IMR-90 (cell line): Measurements from ENCODE around the gene TREM1. TPM values are rescaled to one million over a fixed set of nuclear protein-coding genes. Genes with fewer than 3 reads are reported as not detected.

Experiments used
- ATAC-seq: fragments of 200-7000 bp; cut with Tn5 transposase; 2 replicates; pipeline ENCODE4 v1.9.1; 2020; ENCODE audit warnings: low read depth, mild to moderate bottlenecking, moderate library complexity
- BruUV-seq: library from RNA; stranded (reverse); fragments of 400-500 nt; replicated peaks from 2 replicates; lab custom pipeline; 2021; lab: Mats Ljungman, UMichigan
- CTCF ChIA-PET: fragments of 300-600 bp; formaldehyde crosslinking; extraction: SDS; loops from one replicate; lab custom pipeline; 2021; ENCODE audit warnings: antibody characterized with exemption; lab: Yijun Ruan, JAX
- POLR2A ChIA-PET: fragments of 300-600 bp; sonication (Branson Sonifier 250); formaldehyde crosslinking; loops from one replicate; lab custom pipeline; 2022; ENCODE audit warnings: antibody characterized with exemption; ENCODE audit not compliant: unreplicated experiment; lab: Charles Lee
- DNase-seq: peaks from one replicate; pipeline ENCODE4 v3.0.0; 2013
- H2AFZ ChIP-seq: replicated peaks from 2 replicates; pipeline ENCODE3; 2013; ENCODE audit warnings: low read length, mild to moderate bottlenecking; ENCODE audit not compliant: poor library complexity
- H2AK5ac ChIP-seq: 2 replicates; pipeline ENCODE4 v1.6.1; 2013; ENCODE audit warnings: low read depth, low read length, inconsistent platforms
- H2AK9ac ChIP-seq: replicated peaks from 2 replicates; pipeline ENCODE3; 2013; ENCODE audit warnings: mild to moderate bottlenecking, low read depth, low read length, moderate library complexity; ENCODE audit not compliant: poor library complexity
- H2BK120ac ChIP-seq: 2 replicates; pipeline ENCODE4 v1.6.1; 2013; ENCODE audit warnings: low read depth, low read length, inconsistent platforms
- H2BK15ac ChIP-seq: 3 replicates; pipeline ENCODE4 v1.6.1; 2013; ENCODE audit warnings: low read depth, low read length, inconsistent platforms
- H2BK20ac ChIP-seq: 2 replicates; pipeline ENCODE4 v1.6.1; 2013; ENCODE audit warnings: low read depth, mild to moderate bottlenecking, inconsistent platforms, low read length, moderate library complexity
- H2BK5ac ChIP-seq: 2 replicates; pipeline ENCODE4 v1.6.1; 2013; ENCODE audit warnings: mild to moderate bottlenecking, low read depth, low read length, inconsistent platforms; ENCODE audit not compliant: poor library complexity, severe bottlenecking
- H3K14ac ChIP-seq: replicated peaks from 2 replicates; pipeline ENCODE4 v1.6.1; 2013; ENCODE audit warnings: low read depth, low read length, inconsistent platforms
- H3K18ac ChIP-seq: 2 replicates; pipeline ENCODE4 v1.6.1; 2013; ENCODE audit warnings: low read depth, low read length, control low read depth
- H3K23ac ChIP-seq: 2 replicates; pipeline ENCODE4 v1.6.1; 2013; ENCODE audit warnings: low read depth, low read length, inconsistent platforms
- H3K27ac ChIP-seq: 2 replicates; pipeline ENCODE4 v1.5.1; 2013; ENCODE audit warnings: mild to moderate bottlenecking, control low read depth, low read length; ENCODE audit not compliant: insufficient read depth
- H3K27me3 ChIP-seq: 2 replicates; pipeline ENCODE4 v1.6.1; 2013; ENCODE audit warnings: low read length; ENCODE audit not compliant: control insufficient read depth, insufficient read depth
- H3K36me3 ChIP-seq: 2 replicates; pipeline ENCODE4 v1.6.1; 2013; ENCODE audit warnings: low read length, mixed read lengths; ENCODE audit not compliant: control insufficient read depth, insufficient read depth
- H3K4ac ChIP-seq: 2 replicates; pipeline ENCODE4 v1.6.1; 2013; ENCODE audit warnings: low read depth, low read length, inconsistent platforms
- H3K4me1 ChIP-seq: 2 replicates; pipeline ENCODE4 v1.6.1; 2013; ENCODE audit warnings: low read length, mixed read lengths; ENCODE audit not compliant: control insufficient read depth, insufficient read depth
- H3K4me2 ChIP-seq: 2 replicates; pipeline ENCODE4 v1.6.1; 2013; ENCODE audit warnings: low read depth, mild to moderate bottlenecking, control low read depth, low read length, moderate library complexity
- H3K4me3 ChIP-seq: 2 replicates; pipeline ENCODE4 v1.5.1; 2013; ENCODE audit warnings: low read depth, mild to moderate bottlenecking, control low read depth, low read length, moderate library complexity; ENCODE audit not compliant: insufficient read depth
- H3K56ac ChIP-seq: 2 replicates; pipeline ENCODE4 v1.6.1; 2013; ENCODE audit warnings: low read length, inconsistent platforms; ENCODE audit not compliant: insufficient read depth; ENCODE audit errors: extremely low read depth
- H3K79me1 ChIP-seq, 2 experiments: 2 replicates each; pipeline ENCODE4 v1.6.1; 2013; ENCODE audit warnings: low read length in 2 of 2, inconsistent platforms in 1 of 2, low read depth in 1 of 2
- H3K9ac ChIP-seq: 2 replicates; pipeline ENCODE4 v1.6.1; 2013; ENCODE audit warnings: low read depth, low read length, control low read depth
- H3K9me1 ChIP-seq: 2 replicates; pipeline ENCODE4 v1.6.1; 2013; ENCODE audit warnings: low read length, inconsistent platforms; ENCODE audit not compliant: insufficient read depth
- H3K9me3 ChIP-seq: 2 replicates; pipeline ENCODE4 v1.6.1; 2013; ENCODE audit warnings: low read length; ENCODE audit not compliant: control insufficient read depth, insufficient read depth
- H4K20me1 ChIP-seq: 2 replicates; pipeline ENCODE4 v1.6.1; 2013; ENCODE audit warnings: low read length, inconsistent platforms; ENCODE audit not compliant: insufficient read depth
- H4K5ac ChIP-seq: 2 replicates; pipeline ENCODE4 v1.6.1; 2013; ENCODE audit warnings: mild to moderate bottlenecking, low read depth, low read length, control low read depth
- H4K8ac ChIP-seq, 2 experiments: 2 replicates each; pipeline ENCODE4 v1.6.1; 2013; ENCODE audit warnings: low read depth in 2 of 2, low read length in 2 of 2, control low read depth in 1 of 2, inconsistent platforms in 1 of 2
- H4K91ac ChIP-seq: 2 replicates; pipeline ENCODE4 v1.6.1; 2013; ENCODE audit warnings: low read depth, low read length, inconsistent platforms; ENCODE audit not compliant: insufficient read depth
- BHLHE40 ChIP-seq: fragments of 150-350 bp; IDR thresholded peaks from 2 replicates; pipeline ENCODE4 v1.6.1; 2016; ENCODE audit warnings: mild to moderate bottlenecking, low read depth, low read length
- CEBPB ChIP-seq: IDR thresholded peaks from 2 replicates; pipeline ENCODE4 v1.6.1; 2012; ENCODE audit warnings: low read depth, low read length, improper control_type of control experiment
- CHD1 ChIP-seq: IDR thresholded peaks from 2 replicates; pipeline ENCODE4 v1.6.1; 2012; ENCODE audit warnings: low read depth, low read length, improper control_type of control experiment
- CTCF ChIP-seq: conservative IDR thresholded peaks from 2 replicates; pipeline ENCODE4 v1.5.1; 2012; ENCODE audit warnings: mild to moderate bottlenecking, low read depth, low read length, improper control_type of control experiment
- FOS ChIP-seq: fragments of 150-350 bp; IDR thresholded peaks from 2 replicates; pipeline ENCODE4 v1.6.1; 2016; ENCODE audit warnings: low read depth, low read length
- MAFK ChIP-seq: IDR thresholded peaks from 2 replicates; pipeline ENCODE4 v1.6.1; 2012; ENCODE audit warnings: low read depth, low read length, improper control_type of control experiment
- MAZ ChIP-seq: IDR thresholded peaks from 2 replicates; pipeline ENCODE4 v1.6.1; 2012; ENCODE audit warnings: low read depth, mild to moderate bottlenecking, low read length, improper control_type of control experiment, moderate library complexity, borderline replicate concordance
- MXI1 ChIP-seq: IDR thresholded peaks from 2 replicates; pipeline ENCODE4 v1.6.1; 2012; ENCODE audit warnings: low read depth, mild to moderate bottlenecking, low read length, moderate library complexity, borderline replicate concordance
- NFE2L2 ChIP-seq: fragments of 150-350 bp; IDR thresholded peaks from 2 replicates; pipeline ENCODE4 v1.6.1; 2016; ENCODE audit warnings: low read depth, mild to moderate bottlenecking, low read length
- POLR2A ChIP-seq: IDR thresholded peaks from 2 replicates; pipeline ENCODE4 v1.6.1; 2012; ENCODE audit warnings: mild to moderate bottlenecking, low read depth, low read length
- RAD21 ChIP-seq: IDR thresholded peaks from 2 replicates; pipeline ENCODE4 v1.6.1; 2012; ENCODE audit warnings: low read length, improper control_type of control experiment
- RCOR1 ChIP-seq: IDR thresholded peaks from 2 replicates; pipeline ENCODE4 v1.6.1; 2012; ENCODE audit warnings: mild to moderate bottlenecking, low read length, improper control_type of control experiment; ENCODE audit not compliant: insufficient replicate concordance
- RFX5 ChIP-seq: IDR thresholded peaks from 2 replicates; pipeline ENCODE4 v1.8.0; 2012; ENCODE audit warnings: low read depth, mild to moderate bottlenecking, low read length, moderate library complexity
- SMC3 ChIP-seq: fragments of 150-350 bp; IDR thresholded peaks from 2 replicates; pipeline ENCODE4 v1.6.1; 2016; ENCODE audit warnings: low read depth, mild to moderate bottlenecking, antibody characterized with exemption, low read length, moderate library complexity
- WGBS, 2 experiments: methylation state at CpG; one replicate each; pipeline versions ENCODE4 v1.1.5 to v1.1.7; 2013; ENCODE audit warnings: missing lambda C conversion rate in 2 of 2; ENCODE audit not compliant: insufficient read length in 1 of 2; ENCODE audit errors: extremely low coverage in 2 of 2; 5-methylcytosine and 5-hydroxymethylcytosine counted together
- dilution Hi-C: fragments of 300-500 bp; cut with HindIII; formaldehyde crosslinking; loops from one replicate; pipeline ENCODE4 v1.14.3; 2018; ENCODE audit warnings: low sequenced_read_pairs; ENCODE audit not compliant: unreplicated experiment
- in situ Hi-C: fragments of 300-500 bp; cut with MboI; formaldehyde crosslinking; loops from 3 replicates; pipeline ENCODE4 v1.14.3; 2019; ENCODE audit warnings: low sequenced_read_pairs, inconsistent platforms, mixed read lengths
- intact Hi-C: fragments of 100-400 bp; cut with micrococcal nuclease; formaldehyde crosslinking; loops from 2 replicates; pipeline ENCODE4 v1.10.0; 2022
- polyA plus RNA-seq, 3 experiments: library from polyadenylated mRNA; depleted of rRNA; stranded (reverse); fragments of >200 nt; gene quantifications; 2 replicates each; pipeline ENCODE4 v1.2.3, GENCODE V29; 2012; ENCODE audit warnings: low replicate concordance in 1 of 3
- total RNA-seq: library from RNA; depleted of rRNA; stranded (reverse); fragments of >200 nt; gene quantifications from 2 replicates; pipeline ENCODE4 v1.2.3, GENCODE V29; 2012
- TF ChIP-seq, protein P1 (sequence below): fragments of 150-350 bp; IDR thresholded peaks from 2 replicates; pipeline ENCODE4 v1.6.1; 2017; ENCODE audit warnings: mild to moderate bottlenecking, antibody characterized with exemption, low read length, low read depth
- TF ChIP-seq, protein P2 (sequence below): fragments of 150-350 bp; IDR thresholded peaks from 2 replicates; pipeline ENCODE4 v1.6.1; 2016; ENCODE audit warnings: low read depth, mild to moderate bottlenecking, low read length, moderate library complexity, borderline replicate concordance

The TREM1 gene
- total and polyA plus RNA-seq, 2 of the 4 experiments (the other 2 are of a cell fraction): not detected

- no peak for TF ChIP-seq RAD21
- TF ChIP-seq FOS: no peak
- TF ChIP-seq CTCF: no peak
- no peak for TF ChIP-seq RCOR1
- no peak for TF ChIP-seq MXI1
- TF ChIP-seq NFE2L2: no peak
- TF ChIP-seq, protein P1, sequence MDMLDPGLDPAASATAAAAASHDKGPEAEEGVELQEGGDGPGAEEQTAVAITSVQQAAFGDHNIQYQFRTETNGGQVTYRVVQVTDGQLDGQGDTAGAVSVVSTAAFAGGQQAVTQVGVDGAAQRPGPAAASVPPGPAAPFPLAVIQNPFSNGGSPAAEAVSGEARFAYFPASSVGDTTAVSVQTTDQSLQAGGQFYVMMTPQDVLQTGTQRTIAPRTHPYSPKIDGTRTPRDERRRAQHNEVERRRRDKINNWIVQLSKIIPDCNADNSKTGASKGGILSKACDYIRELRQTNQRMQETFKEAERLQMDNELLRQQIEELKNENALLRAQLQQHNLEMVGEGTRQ: no peak
- TF ChIP-seq, protein P2, sequence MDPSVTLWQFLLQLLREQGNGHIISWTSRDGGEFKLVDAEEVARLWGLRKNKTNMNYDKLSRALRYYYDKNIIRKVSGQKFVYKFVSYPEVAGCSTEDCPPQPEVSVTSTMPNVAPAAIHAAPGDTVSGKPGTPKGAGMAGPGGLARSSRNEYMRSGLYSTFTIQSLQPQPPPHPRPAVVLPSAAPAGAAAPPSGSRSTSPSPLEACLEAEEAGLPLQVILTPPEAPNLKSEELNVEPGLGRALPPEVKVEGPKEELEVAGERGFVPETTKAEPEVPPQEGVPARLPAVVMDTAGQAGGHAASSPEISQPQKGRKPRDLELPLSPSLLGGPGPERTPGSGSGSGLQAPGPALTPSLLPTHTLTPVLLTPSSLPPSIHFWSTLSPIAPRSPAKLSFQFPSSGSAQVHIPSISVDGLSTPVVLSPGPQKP: no peak
- TF ChIP-seq CEBPB: no peak
- no peak for TF ChIP-seq MAFK
- TF ChIP-seq CHD1: no peak
- TF ChIP-seq SMC3: no peak
- TF ChIP-seq POLR2A: no peak
- no peak for TF ChIP-seq MAZ
- no peak for TF ChIP-seq RFX5
- TF ChIP-seq BHLHE40: no peak
- Histone ChIP-seq H2BK15ac (no peak overlapping the region), H3K4ac (no peak overlapping the region), H3K27me3 (peaks cover 26% of the 10 kb centered on the region), H3K14ac (no peak overlapping the region), H3K9ac (no peak overlapping the region), H3K79me1 (no peaks in the 10 kb centered on the region), H3K9me3 (no peaks in the 10 kb centered on the region), H3K9me1 (no peaks in the 10 kb centered on the region), H2AFZ (no peak overlapping the region), H3K27ac (no peak overlapping the region), H2AK5ac (no peak overlapping the region), H2BK120ac (no peak overlapping the region), H4K5ac (no peak overlapping the region), H4K8ac (no peak overlapping the region), H3K36me3 (no peaks in the 10 kb centered on the region), H2BK20ac (no peak overlapping the region), H2BK5ac (no peak overlapping the region), H3K23ac (no peak overlapping the region), H3K4me2 (no peak overlapping the region), H3K4me3 (no peak overlapping the region), H4K91ac (no peak overlapping the region), H2AK9ac (no peak overlapping the region), H3K18ac (no peak overlapping the region), H3K56ac (no peak overlapping the region), H4K20me1 (no peaks in the 10 kb centered on the region), H3K4me1 (no peaks in the 10 kb centered on the region)
- ATAC-seq: no peak
- ChIA-PET CTCF (interaction anchor here (0.8 kb wide), 1 partner anchor 9 kb away, joined by 4 read pairs; no protein-coding TSS in a partner anchor), POLR2A (no interaction called here)
- no CpG with 5 or more reads among the region's 2 CpGs for WGBS, 2 experiments
- in situ Hi-C loops: no loop called here
- intact Hi-C loops: loop anchor here (5.0 kb wide), 1 partner anchor 243 kb away; the partner anchor contains the start of genes NFYA and OARD1
- BruUV-seq: no TSS peak
- dilution Hi-C loops: no loop called here
- no peak for DNase-seq
Measured at GRCh38 chr6:41315203-41315602, 28.7 kb upstream of the TREM1 start.
